ENCODE data around the gene MXD3. TPM values are rescaled to one million over a fixed set of nuclear protein-coding genes. Genes with fewer than 3 reads are reported as not detected.

The MXD3 gene
- total RNA-seq, 1 donor from 2014 or later: 1.7 TPM

DNA sequence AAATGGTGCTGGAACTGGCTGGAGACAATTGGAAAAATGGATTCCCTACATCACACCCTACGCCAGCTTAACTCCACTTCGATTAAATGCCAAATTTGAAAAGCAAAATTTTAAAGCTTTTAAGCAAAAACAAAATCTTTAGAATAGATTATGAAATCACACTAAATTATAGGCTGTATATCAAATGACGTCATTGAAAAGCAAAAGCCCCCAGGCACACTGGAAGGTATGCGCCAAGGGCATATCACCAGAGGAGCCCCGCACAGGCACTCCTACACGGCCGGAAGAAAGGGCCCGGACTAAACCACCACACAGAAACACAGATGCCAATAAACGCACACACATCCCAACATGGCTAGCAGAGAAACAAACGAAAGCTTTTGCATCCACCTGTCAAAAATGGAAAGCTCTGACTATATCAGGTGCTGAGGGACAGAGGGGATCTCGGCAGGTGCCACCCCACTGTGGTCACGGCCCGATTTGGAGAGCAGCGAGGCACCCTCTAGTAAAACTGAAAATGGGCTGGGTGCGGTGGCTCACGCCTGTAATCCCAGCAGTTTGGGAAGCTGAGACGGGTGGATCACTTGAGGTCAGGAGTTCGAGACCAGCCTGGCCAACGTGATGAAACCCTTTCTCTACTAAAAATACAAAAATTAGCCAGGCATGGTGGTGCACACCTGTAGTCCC, 17.0 kb upstream of the MXD3 start:
- no peak for DNase-seq
- ATAC-seq: no peak

DNA sequence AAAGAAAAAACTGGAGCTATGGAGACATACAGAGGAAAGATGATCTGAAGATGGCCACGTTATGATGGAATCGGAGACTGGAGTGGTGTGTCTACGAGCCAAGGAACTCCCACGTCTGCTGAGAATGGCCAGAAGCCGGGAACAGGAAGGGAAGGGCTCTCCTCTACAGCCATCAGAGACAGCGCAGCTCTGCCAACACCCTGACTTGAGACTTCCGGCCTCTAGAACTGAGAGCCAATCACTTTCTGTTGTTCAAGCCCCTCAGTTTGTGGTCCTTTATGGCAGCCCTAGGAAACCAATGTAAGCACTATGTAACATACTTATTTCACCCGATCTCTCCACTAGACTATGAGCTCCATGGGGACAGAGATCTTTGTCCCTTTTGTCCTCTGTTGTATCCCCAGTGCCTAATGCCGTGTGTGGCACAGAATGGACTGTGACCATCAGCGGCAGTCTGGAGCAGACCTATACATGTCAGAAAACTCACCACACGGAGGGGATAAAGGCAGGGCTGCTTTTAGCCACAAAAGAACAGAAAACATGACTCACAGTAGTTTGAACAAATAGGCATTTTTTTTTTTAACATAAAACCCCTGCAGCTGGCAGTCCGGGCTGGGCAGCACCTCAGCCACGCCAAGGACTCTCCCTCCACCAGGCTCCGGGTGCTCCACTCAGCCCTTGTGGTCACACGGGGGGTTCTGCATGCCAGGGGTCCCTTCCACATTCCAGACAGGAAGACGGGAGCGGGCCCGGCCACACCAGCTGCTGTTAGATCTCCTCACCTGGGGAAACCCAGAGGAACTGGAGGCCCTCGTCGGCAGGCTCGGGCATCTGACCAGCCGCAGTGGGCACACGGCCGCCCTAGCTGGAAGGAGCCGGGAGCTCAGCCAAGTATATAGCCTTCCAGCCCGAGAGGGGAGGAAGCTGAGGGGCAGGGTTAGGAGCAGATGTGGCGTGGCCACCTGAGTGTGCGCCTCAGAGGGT, 16.1 kb upstream of the MXD3 start:
- DNase-seq: no peak
- intact Hi-C loops (cut with micrococcal nuclease): loop anchor here (10.0 kb wide), 1 partner anchor 47 kb away; no protein-coding TSS in a partner anchor
- ATAC-seq: peak; percentile 89

More for the DNA sequence above, 17.0 kb upstream of the MXD3 start:
- intact Hi-C loops (cut with micrococcal nuclease): loop anchor here (10.0 kb wide), 1 partner anchor 46 kb away; no protein-coding TSS in a partner anchor

DNA sequence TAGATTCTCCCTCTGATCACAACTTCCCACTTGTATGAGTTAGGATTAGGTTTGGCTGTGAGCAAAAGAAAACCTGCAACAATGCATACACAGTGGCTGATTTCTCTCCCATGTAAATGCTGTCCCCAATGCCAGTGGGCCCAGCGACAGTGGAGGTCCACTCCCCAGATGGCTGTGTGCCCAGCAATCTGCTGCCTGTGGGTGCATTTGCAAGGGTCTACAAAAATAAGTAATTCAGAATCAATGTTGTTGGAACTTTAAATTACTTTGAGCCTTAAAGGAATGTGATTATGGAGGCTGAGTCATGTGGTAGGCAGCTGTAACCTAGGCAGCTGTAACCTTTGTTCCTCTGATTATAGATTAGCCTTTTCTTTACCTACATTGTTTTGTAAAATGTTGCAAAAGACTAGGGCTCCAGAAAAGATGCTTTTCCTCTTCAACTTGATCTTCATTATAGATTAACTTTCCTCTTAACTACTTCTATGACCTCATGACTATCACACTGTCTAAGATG, 14.2 kb upstream of the MXD3 start:
- intact Hi-C loops (cut with micrococcal nuclease): loop anchor here (10.0 kb wide), 1 partner anchor 49 kb away; no protein-coding TSS in a partner anchor
- ATAC-seq: no peak

DNA sequence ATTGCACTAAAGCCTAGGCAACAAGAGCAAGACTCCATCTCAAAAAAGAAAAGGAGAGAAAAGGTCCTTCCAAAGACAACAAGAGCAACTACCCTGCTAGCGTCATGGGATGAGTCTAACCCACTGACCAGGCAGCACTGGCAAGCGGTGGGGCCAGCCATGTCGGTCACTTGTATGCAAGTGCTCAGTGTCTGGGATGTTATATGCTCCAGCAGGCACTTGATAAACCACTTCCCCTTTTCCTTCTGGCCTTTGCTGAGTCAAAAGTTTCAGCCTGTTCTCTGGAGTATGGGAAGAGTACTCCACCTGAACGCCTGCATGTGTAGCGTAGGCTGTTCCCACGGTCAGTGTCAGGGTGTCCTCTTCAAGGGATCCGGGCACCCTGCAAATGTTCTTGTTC, 9.2 kb upstream of the MXD3 start:
- intact Hi-C loops (cut with micrococcal nuclease): loop anchor here (10.0 kb wide), 1 partner anchor 54 kb away; no protein-coding TSS in a partner anchor
- ATAC-seq (no peak), DNase-seq (no peak)

More for the DNA sequence above, 14.2 kb upstream of the MXD3 start:
- DNase-seq: no peak

DNA sequence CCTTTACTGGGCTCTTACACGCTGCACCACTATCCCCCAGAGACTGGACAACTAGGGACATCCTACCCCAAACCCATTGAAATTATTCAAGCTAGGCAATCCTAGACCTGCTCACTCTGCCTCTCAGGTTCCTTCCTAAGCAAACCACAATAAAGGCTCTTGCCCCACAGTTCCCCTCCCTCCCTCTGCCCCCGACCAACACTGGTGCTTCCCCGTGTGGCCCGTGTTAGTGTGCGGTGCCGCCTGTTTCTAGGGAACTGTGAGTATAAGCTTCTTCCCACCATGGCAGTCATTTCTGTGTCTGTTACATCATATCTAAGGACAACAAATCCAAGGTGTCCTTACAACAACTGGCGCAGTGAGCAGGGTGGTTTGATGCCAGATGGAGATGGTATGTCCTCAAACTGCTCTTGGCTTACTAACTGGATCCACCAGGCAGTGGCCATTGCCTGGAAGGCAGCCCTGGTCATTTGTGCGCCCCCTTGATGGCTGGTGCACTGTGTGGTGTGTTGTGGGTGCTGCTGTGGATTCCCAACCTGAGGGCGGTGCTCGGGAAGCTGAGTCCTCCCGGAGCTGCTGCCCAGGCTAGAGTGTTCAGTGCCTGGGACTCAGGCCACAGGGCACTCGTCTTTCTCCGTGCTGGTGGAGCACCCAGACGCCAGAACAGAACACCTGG, 8.4 kb upstream of the MXD3 start:
- ATAC-seq: no peak
- intact Hi-C loops (cut with micrococcal nuclease): loop anchor here (10.0 kb wide), 1 partner anchor 55 kb away; no protein-coding TSS in a partner anchor

DNA sequence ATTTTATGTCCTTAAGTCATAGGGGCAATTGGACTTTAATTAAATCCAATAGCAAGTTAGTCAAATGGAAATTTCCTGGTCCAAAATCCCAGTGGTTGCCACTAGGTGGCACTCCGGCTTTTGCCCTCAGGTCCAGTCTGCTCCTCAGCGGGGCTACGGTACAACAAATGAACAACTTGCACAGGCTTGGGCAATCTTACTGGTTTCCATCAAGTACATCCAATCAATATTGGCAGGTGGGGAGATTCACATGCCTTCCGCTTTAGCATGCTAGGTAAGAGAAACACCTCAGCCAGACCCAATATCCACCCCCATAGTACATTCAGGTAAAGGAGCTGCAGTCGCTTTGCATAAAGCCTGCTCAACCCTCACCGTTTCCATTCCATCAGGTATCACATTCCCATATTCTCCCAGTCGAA, 6.3 kb upstream of the MXD3 start:
- intact Hi-C loops (cut with micrococcal nuclease): no loop called here
- ATAC-seq (peak; percentile 61), DNase-seq (peak; percentile 68)

More for the DNA sequence above, 8.4 kb upstream of the MXD3 start:
- DNase-seq: no peak

DNA sequence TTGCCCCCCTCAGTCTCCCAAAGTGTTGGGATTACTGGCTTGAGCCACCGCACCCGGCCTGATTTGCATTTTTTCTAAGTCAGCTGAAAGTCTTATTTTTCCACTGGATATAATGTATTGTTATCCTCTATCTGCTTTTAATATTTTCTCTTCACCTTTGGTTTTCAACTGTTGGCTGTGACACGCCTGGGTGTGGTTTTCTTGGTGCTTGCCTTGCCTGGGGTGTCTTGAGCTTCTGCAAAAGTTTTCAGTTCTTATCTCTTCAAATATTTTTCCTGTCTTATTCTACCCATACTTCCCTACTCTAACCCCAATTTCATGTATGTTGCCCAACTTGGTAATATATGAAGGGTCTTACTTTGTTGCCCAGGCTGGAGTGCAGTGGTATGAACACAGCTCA, 4.3 kb upstream of the MXD3 start:
- intact Hi-C loops (cut with micrococcal nuclease): no loop called here
- DNase-seq: no peak
- no peak for ATAC-seq

DNA sequence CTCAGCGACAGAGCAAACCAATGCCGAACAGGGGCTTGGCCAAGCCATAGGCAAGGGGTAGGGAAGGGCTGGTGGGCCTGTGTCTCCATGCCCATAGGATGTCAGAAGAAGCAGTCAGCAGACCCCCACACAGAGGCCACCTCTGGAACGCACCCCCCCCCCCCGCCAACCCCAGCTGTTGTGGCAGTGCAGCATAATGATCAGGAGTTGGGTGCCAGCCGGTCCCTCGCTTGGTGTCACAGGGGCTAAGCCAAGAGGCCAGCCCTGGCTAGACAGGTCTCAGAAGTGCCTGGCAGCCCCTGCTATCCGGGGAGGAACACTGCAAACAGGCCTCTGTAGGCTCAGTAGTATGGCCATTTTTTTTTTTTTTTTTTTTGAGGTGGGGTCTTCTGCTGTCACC, 3.7 kb upstream of the MXD3 start:
- intact Hi-C loops (cut with micrococcal nuclease): no loop called here
- ATAC-seq (no peak), DNase-seq (no peak)

DNA sequence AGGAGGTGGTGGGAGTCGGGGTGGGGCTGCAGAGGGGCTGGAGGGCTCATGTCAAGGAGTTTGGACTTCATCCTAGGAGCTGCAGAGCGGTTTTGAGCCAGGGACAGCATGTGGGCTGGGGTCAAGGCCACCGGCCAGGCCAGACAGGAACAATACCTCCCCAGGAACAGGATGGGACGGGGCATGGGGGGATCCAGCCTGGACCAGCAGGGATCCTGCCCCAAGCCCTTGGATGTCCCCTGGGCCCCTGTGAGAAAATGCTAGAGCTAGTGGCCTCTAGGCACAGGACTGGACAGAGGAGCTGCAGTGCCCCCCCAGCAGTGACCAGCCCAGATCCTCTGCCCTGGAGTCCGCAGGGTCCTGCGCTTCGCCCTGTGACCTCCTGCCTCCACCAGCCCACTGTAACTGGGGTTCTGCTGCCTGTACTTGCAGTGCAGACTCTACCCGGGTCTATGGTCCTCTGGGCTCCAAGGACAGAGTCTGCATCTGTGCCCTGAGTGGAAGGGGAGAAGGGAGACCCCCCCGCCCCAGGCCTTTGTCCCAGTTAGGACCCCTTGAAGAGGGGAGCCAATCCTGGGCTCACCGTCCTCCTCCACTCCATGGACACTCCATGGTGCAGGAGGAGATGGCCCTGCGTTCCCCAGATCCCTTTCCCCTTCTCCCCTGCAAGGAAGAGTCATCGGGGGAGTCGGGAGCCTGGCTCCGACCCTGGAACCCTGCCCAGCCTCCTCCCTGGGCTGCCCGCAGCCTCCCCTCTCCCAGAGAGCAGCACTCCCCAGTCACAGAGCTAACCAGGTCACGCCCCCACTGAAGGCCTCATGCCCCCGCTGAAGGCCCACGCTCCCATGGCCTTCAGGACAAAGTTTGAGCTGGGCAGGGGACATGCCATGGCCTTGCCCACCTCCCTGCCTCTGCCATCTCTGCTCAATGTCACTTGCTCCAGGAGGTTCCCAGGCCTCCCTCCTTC, 3.0 kb upstream of the MXD3 start:
- DNase-seq (no peak), ATAC-seq (no peak)
- intact Hi-C loops (cut with micrococcal nuclease): no loop called here

DNA sequence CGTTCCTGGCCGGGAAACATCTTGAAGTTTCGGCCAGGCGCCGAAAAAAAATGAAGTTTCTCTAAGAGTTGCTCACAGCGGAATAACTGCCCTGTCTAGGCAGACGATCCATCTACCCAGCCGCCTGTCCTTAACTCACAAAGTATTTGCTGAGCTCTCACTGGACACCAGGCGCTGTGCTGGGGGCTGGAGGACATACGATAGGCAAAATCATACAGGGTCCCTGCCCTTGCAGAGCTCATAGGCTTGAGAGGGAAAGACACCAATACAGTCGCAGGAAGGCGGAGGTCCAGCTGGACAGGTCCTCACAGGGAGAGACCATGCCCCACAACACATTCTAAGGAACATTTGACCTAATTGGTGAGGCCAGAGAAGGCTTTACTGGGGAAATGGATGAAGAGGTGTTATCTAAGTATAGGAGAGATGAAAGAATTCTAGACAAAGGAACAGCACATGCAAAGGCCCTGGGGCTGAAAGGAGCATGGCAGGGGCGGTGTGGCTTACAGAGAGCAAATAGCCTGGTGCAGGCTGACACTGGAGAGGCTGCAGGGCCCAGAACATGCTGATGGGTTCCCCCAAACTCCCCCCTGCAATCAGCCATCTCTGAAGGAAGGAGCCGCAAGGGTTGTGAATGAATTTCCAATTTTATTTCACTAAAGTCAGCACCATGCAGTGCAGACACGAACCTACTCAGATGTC, 2.0 kb upstream of the MXD3 start:
- ATAC-seq (no peak), DNase-seq (no peak)
- intact Hi-C loops (cut with micrococcal nuclease): no loop called here

DNA sequence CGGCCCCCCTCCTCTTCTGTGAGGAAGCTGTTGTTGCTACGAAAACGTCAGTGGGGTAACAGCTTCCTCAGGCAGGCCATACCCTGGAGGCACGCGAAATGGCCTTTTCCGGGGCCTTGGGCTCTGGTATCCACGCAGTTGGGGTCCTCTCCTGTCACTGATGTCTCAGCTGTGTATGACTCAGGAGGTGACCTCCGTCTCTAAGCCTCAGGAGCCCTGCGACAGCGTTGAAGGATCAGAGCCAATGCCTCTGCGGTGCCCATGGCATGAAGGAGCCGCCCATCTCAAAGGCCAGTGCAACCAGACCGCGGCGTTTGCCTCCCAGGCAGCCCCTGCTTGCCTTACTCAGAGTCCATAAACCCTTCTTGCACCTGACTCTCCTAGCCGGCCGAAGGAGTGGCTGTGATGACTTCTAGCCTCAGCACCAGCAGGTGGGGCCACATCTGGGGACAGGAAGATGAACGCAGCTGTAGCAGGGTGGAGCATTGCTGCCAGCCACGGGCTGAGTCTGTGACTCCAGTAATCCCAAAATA, 1.0 kb upstream of the MXD3 start:
- ATAC-seq (no peak), DNase-seq (no peak)
- intact Hi-C loops (cut with micrococcal nuclease): no loop called here

DNA sequence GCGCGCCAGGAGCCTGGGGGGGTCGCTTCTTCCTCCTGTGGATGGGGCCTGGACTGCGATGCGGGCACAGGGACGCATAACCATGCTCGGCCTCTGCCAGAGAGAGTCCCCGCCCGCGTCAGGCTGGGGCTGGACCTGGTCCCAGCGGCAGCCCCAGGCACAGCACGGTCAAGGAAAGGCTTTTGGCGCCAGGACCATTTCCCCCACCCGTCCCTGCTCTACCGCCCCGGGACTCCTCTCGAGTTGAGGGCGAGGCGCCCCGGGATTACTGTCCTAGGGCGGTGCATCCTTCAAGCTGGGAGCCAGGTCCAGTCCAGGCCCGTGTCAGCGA, 341 bp downstream of the MXD3 start:
- intact Hi-C loops (cut with micrococcal nuclease): no loop called here
- peak; percentile 17 for ATAC-seq
- DNase-seq: no peak

DNA sequence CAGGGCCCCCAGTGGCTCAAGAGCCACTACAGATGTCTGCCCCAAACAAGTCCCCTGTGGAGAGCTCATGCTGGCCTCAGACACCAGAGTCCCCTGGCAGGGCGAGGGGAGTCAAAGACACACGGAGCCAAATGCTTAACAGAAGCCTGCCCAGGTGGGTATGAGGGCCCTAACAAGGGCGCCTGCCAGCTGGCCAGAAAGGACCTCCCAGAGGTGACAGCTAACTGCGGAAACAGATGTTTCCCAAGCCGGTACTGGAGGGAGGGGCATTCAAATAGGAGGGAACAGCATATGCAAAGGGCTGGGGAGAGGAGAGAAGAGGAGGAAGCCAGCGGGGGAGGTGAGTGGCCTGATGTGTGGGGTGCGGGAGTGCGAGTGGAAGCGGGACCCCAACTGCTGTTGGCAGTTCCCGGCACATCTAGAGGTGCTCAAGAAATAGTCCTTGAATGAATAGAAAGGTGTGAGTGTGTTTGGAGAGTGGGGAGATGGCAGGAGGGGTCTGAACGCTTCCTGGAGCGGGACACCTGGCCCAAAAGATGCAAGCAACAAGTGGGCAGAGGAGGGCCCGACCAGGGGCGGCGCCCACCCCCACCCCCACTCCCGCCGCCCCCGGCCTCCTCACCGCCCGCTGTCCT, 824 bp downstream of the MXD3 start:
- intact Hi-C loops (cut with micrococcal nuclease): no loop called here
- ATAC-seq: no peak
- DNase-seq: no peak

DNA sequence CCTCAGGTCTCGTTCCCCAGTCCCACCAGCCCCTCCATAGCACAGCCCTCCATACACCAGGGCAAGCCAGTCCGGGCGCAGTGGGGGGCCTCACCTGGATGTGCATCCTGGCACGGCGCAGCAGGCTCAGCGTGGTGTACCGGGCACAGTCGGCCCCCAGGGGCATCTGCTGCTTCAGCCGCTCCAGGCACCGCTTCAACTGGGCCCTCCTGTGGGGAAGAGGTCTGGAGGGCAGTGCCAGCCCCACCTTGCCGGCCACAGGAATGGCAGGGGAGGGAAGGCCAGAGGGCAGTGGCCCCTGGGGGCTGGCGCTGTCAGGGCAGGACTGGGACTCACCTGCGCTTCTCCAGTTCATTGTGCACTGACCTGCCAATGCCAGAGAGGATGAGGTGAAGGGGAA, 1.4 kb downstream of the MXD3 start:
- ATAC-seq: no peak
- DNase-seq: no peak
- intact Hi-C loops (cut with micrococcal nuclease): no loop called here

DNA sequence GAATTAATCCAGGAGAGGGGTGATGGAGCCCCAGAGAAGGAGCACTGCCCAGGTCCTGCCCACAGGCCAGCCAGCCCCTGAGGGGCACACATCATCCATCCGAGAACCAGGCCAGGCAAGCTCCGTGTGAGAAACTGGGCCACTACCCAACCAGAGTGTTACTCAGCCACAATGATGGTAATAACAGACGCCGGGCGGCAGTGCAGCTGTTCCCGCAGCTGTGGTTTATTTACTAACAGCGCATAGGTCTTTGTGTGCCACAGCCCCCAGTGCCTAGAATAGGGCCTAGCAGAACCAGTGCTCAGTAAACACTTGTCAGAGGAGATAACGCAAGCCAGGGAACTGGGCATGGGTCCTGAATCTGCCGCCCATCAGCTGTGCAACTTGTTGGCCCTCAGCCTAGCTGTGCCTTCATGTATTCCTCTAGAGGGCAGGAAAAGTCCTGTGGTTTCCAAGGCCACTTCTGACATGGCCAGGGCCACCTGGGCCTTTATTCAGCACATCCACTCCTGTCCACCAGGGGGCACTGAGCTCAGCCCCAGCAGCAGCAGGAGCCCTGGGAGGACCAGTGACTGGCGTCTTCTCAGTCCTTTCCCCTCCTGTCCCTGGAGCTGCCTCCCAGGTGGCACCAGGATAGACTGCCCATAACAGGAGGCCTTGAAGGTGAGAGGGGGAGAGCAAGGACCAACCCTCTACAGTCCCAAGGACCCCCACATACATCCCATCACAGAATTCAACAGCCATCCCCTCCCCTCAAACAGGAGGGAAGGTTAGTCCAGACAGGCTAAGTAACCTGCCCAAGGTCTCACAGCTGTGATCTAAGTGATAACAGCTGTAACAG, 2.1 kb downstream of the MXD3 start:
- intact Hi-C loops (cut with micrococcal nuclease): no loop called here
- ATAC-seq (peak; percentile 22), DNase-seq (peak; percentile 68)

DNA sequence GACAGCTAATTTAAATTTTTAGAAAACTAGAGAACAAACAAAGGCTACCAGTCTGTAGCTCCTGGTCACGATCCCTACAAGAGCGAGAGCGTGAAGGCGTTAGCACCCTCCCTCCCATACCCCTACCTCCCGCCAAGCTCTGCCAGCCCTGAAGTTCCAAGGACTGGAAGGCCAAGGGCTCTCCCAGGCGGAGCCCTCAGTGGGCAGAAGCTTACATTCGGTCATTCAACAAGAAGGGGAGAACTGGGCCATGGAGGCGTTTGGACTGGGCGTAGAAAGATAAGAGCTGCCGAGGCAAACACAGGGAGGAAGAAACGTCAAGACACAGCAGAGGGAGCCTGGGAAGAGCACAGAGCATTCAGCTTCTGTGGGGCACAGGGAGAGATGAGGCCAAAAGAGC, 3.0 kb downstream of the MXD3 start:
- ATAC-seq (no peak), DNase-seq (no peak)
- intact Hi-C loops (cut with micrococcal nuclease): no loop called here
